Upper lobe of left lung (tissue), 4 donors: ENCODE results near the gene MYT1.

Experiments used
- EP300 ChIP-seq, 4 donors: sonication (generic); formaldehyde crosslinking; IDR thresholded peaks; one replicate each; pipeline ENCODE4 v1.5.1; 2017; ENCODE audit warnings: antibody characterized with exemption in 4 of 4, control low read depth in 2 of 4
- POLR2A ChIP-seq, 4 donors: fragments of 450-650 bp; IDR thresholded peaks; one replicate each; pipeline ENCODE4 v1.5.1; 2016 to 2017; ENCODE audit warnings: antibody characterized with exemption in 4 of 4, mild to moderate bottlenecking in 2 of 4
- POLR2AphosphoS5 ChIP-seq, 2 donors: sonication (generic); formaldehyde crosslinking; IDR thresholded peaks; one replicate each; pipeline ENCODE4 v1.5.1; 2017; ENCODE audit warnings: antibody characterized with exemption in 2 of 2
- TF ChIP-seq, protein P1 (sequence below), 6 experiments: fragments of 450-650 bp in 4 of 6; fragments of 200-600 bp in 2 of 6; sonication (generic) in 2 of 6; IDR thresholded peaks; one replicate each; pipeline ENCODE4 v1.5.1; 2016 to 2019; ENCODE audit warnings: antibody characterized with exemption in 6 of 6

GRCh38 chr20:64266988-64267387, 102.7 kb downstream of the MYT1 start:
- TF ChIP-seq, protein P1, sequence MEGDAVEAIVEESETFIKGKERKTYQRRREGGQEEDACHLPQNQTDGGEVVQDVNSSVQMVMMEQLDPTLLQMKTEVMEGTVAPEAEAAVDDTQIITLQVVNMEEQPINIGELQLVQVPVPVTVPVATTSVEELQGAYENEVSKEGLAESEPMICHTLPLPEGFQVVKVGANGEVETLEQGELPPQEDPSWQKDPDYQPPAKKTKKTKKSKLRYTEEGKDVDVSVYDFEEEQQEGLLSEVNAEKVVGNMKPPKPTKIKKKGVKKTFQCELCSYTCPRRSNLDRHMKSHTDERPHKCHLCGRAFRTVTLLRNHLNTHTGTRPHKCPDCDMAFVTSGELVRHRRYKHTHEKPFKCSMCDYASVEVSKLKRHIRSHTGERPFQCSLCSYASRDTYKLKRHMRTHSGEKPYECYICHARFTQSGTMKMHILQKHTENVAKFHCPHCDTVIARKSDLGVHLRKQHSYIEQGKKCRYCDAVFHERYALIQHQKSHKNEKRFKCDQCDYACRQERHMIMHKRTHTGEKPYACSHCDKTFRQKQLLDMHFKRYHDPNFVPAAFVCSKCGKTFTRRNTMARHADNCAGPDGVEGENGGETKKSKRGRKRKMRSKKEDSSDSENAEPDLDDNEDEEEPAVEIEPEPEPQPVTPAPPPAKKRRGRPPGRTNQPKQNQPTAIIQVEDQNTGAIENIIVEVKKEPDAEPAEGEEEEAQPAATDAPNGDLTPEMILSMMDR (IDR thresholded peaks at IDR 0.05) = no peak
- no peak for TF ChIP-seq POLR2AphosphoS5 (IDR thresholded peaks at IDR 0.05)
- no peak for TF ChIP-seq POLR2A (IDR thresholded peaks at IDR 0.05)
- TF ChIP-seq EP300 (IDR thresholded peaks at IDR 0.05) = no peak
